Lung (tissue), 12 donors: ENCODE data around the gene KCNT1. TPM values are rescaled to one million over a fixed set of nuclear protein-coding genes. Genes with fewer than 3 reads are reported as not detected.

Experiments used
- ATAC-seq: fragments of 200-7000 bp; cut with Tn5 transposase; one replicate; pipeline ENCODE4 v1.9.1; 2020; ENCODE audit warnings: moderate number of reproducible peaks; ENCODE audit not compliant: insufficient read depth, low FRiP score
- DNase-seq, 3 donors: peaks; one replicate each; pipeline ENCODE4 v3.0.0-alpha.2; 2013 to 2017
- H3K27ac ChIP-seq, 2 donors: one replicate each; pipeline ENCODE4 v1.5.1; 2013; ENCODE audit warnings: mild to moderate bottlenecking in 2 of 2, moderate library complexity in 2 of 2, control low read depth in 1 of 2, inconsistent platforms in 1 of 2, low read depth in 1 of 2, low read length in 1 of 2
- H3K27me3 ChIP-seq, 3 donors: one replicate each; pipeline ENCODE4 v1.5.1; 2013; ENCODE audit warnings: low read length in 2 of 3; ENCODE audit not compliant: control insufficient read depth in 3 of 3, insufficient read depth in 3 of 3
- H3K36me3 ChIP-seq, 4 donors: one replicate each; pipeline ENCODE4 v1.5.1; 2013; ENCODE audit warnings: low read length in 4 of 4, mild to moderate bottlenecking in 1 of 4, moderate library complexity in 1 of 4; ENCODE audit not compliant: control insufficient read depth in 4 of 4, insufficient read depth in 4 of 4
- H3K4me1 ChIP-seq, 5 donors: one replicate each; pipeline ENCODE4 v1.5.1; 2013; ENCODE audit warnings: low read length in 5 of 5, mild to moderate bottlenecking in 2 of 5, moderate library complexity in 1 of 5; ENCODE audit not compliant: control insufficient read depth in 5 of 5, insufficient read depth in 5 of 5
- H3K4me3 ChIP-seq: one replicate; pipeline ENCODE4 v1.5.1; 2013; ENCODE audit warnings: mild to moderate bottlenecking, control low read depth, moderate library complexity
- H3K9ac ChIP-seq, 2 donors: one replicate each; pipeline ENCODE4 v1.5.1; 2013; ENCODE audit warnings: low read length in 2 of 2, control low read depth in 1 of 2; ENCODE audit not compliant: insufficient read depth in 1 of 2
- H3K9me3 ChIP-seq, 4 donors: one replicate each; pipeline ENCODE4 v1.5.1; 2013; ENCODE audit warnings: low read length in 3 of 4, mild to moderate bottlenecking in 1 of 4, moderate library complexity in 1 of 4; ENCODE audit not compliant: control insufficient read depth in 4 of 4, insufficient read depth in 3 of 4
- CTCF ChIP-seq: IDR thresholded peaks from 2 replicates; pipeline ENCODE4 v1.5.1; 2012; ENCODE audit warnings: mild to moderate bottlenecking; ENCODE audit errors: control extremely low read depth, extremely low read depth
- WGBS, 2 donors: extraction: QIAGEN DNeasy Blood & Tissue Kit; methylation state at CpG; one replicate each; pipeline ENCODE4 v1.1.7; 2013; 5-methylcytosine and 5-hydroxymethylcytosine counted together
- polyA plus RNA-seq, 2 donors: library from polyadenylated mRNA; stranded (reverse); fragments of 200-250 nt; gene quantifications; one replicate each; pipeline ENCODE4 v1.2.1, GENCODE V29; 2013
- total RNA-seq, 2 donors: library from RNA; depleted of rRNA in 1 of 2; stranded (reverse); fragments of >200 nt in 1 of 2; gene quantifications; one replicate each; pipeline ENCODE4 v1.2.1, GENCODE V29; 2014 to 2021
- donor health status: control.
- donor health status: control.
- donor health status: Bipolar disorder and iron deficiency.
- donor health status: healthy.
- donor health status: DM: yes; HTN: yes; CAD: no.

KCNT1 gene
- total and polyA plus RNA-seq, 4 donors = 0.06 to 0.28 (median 0.11) TPM

- no peak for DNase-seq
- no peaks in the 10 kb centered on the region for H3K4me1 ChIP-seq
- WGBS, 2 donors = 67 to 76% methylated on average over 20 of the region's 20 CpGs
- no peaks in the 10 kb centered on the region for H3K27me3 ChIP-seq
- peaks cover 0 to 12% (median 2%) of the 10 kb centered on the region in 4 donors for H3K9me3 ChIP-seq
- no peak overlapping the region for H3K27ac ChIP-seq
- no peak overlapping the region for H3K4me3 ChIP-seq
- no peaks in the 10 kb centered on the region for H3K36me3 ChIP-seq
- no peak overlapping the region for H3K9ac ChIP-seq
- TF ChIP-seq CTCF = no peak
- no peak for ATAC-seq
Observed at GRCh38 chr9:135761150-135761844, 59.3 kb downstream of the KCNT1 start.

- WGBS, 2 donors = 81 to 92% methylated on average over 16 of the region's 16 CpGs
- H3K36me3 ChIP-seq = no peaks in the 10 kb centered on the region
- ATAC-seq (no peak), DNase-seq (no peak)
- no peaks in the 10 kb centered on the region for H3K27me3 ChIP-seq
- H3K27ac ChIP-seq = no peak overlapping the region
- no peak overlapping the region for H3K4me3 ChIP-seq
- H3K4me1 ChIP-seq = no peaks in the 10 kb centered on the region
- TF ChIP-seq CTCF = no peak
- no peak overlapping the region for H3K9ac ChIP-seq
- peaks cover 0 to 14% (median 2%) of the 10 kb centered on the region in 4 donors for H3K9me3 ChIP-seq
Observed at GRCh38 chr9:135761845-135762168, 59.8 kb downstream of the KCNT1 start.

GRCh38 chr9:135762921-135763320 is 60.9 kb downstream of the KCNT1 start:
- no peak overlapping the region for H3K27ac ChIP-seq
- no peaks in the 10 kb centered on the region for H3K27me3 ChIP-seq
- no peak for TF ChIP-seq CTCF
- H3K36me3 ChIP-seq = no peaks in the 10 kb centered on the region
- peaks cover 0 to 17% (median 2%) of the 10 kb centered on the region in 4 donors for H3K9me3 ChIP-seq
- H3K9ac ChIP-seq = no peak overlapping the region
- WGBS, 2 donors = 81 to 84% methylated on average over 13 of the region's 13 CpGs
- H3K4me1 ChIP-seq = no peaks in the 10 kb centered on the region
- DNase-seq (no peak), ATAC-seq (no peak)
- H3K4me3 ChIP-seq = no peak overlapping the region
